Mesodermal cell (in vitro differentiated cells): ENCODE measurements around the gene ADGRG6.

Experiments
- H3K27ac ChIP-seq: 2 replicates; pipeline ENCODE4 v1.7.0; 2013; ENCODE audit warnings: mild to moderate bottlenecking, low read depth, low read length, moderate library complexity; ENCODE audit not compliant: severe bottlenecking
- H3K36me3 ChIP-seq: 2 replicates; pipeline ENCODE4 v1.7.1; 2013; ENCODE audit warnings: mild to moderate bottlenecking, low read length, moderate library complexity; ENCODE audit not compliant: control insufficient read depth, insufficient read depth
- H3K4me1 ChIP-seq: one replicate; pipeline ENCODE4 v1.7.1; 2013; ENCODE audit warnings: mild to moderate bottlenecking, low read length; ENCODE audit not compliant: insufficient read depth, control insufficient read depth, poor library complexity, severe bottlenecking
- H3K4me3 ChIP-seq: 2 replicates; pipeline ENCODE4 v1.7.0; 2013; ENCODE audit warnings: low read length, control low read depth, mild to moderate bottlenecking; ENCODE audit not compliant: insufficient read depth, poor library complexity, severe bottlenecking; ENCODE audit errors: extremely low read depth
- H3K9me3 ChIP-seq: 2 replicates; pipeline ENCODE4 v1.7.1; 2013; ENCODE audit warnings: mild to moderate bottlenecking, low read length, moderate library complexity; ENCODE audit not compliant: control insufficient read depth
- WGBS, 2 experiments: methylation state at CpG; one replicate each; pipeline ENCODE4 v1.1.5; 2013; ENCODE audit warnings: missing lambda C conversion rate in 2 of 2; ENCODE audit not compliant: insufficient coverage in 2 of 2; 5-methylcytosine and 5-hydroxymethylcytosine counted together

Gene ADGRG6

DNA sequence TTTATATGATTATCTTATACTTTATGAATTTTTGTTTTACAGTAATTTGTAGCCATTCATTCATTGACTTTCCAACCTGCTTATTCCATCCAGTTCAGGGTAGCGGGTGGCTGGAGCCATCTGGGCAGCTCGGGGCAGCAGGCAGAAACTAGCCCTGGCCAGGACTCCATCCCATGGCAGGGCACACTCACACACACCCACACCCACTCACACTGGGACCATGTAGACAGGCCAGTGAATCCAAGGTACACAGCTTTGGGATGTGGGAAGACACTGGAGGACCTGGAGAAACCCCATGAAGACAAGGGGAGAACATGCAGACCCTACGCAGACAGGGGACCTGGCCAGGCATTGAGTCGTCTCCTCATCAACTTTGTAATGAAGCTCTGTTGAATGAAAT, 84.8 kb downstream of the ADGRG6 start:
- H3K4me3 ChIP-seq: no peak overlapping the region

GRCh38 chr6:142387997-142388815, 86.4 kb downstream of the ADGRG6 start:
- 20% methylated on average over 1 of the region's 4 CpGs for WGBS, 2 experiments
- no peak overlapping the region for H3K27ac ChIP-seq
- H3K4me3 ChIP-seq: no peak overlapping the region
- H3K36me3 ChIP-seq: peaks cover 12% of the 10 kb centered on the region
- no peaks in the 10 kb centered on the region for H3K9me3 ChIP-seq
- peaks cover 18% of the 10 kb centered on the region for H3K4me1 ChIP-seq

More for the DNA sequence above, 84.8 kb downstream of the ADGRG6 start:
- no peaks in the 10 kb centered on the region for H3K9me3 ChIP-seq
- H3K27ac ChIP-seq: no peak overlapping the region
- 100% methylated on average over 2 to 3 of the region's 4 CpGs for WGBS, 2 experiments
- peaks cover 22% of the 10 kb centered on the region for H3K4me1 ChIP-seq
- H3K36me3 ChIP-seq: peaks cover 16% of the 10 kb centered on the region

GRCh38 chr6:142395266-142395665, 93.5 kb downstream of the ADGRG6 start:
- Histone ChIP-seq H3K4me1 (peaks cover 7% of the 10 kb centered on the region), H3K4me3 (no peak overlapping the region), H3K36me3 (peaks cover 24% of the 10 kb centered on the region), H3K9me3 (no peaks in the 10 kb centered on the region), H3K27ac (peak overlapping the region; percentile 74)
- no CpG with 5 or more reads among the region's 3 CpGs for WGBS, 2 experiments

DNA sequence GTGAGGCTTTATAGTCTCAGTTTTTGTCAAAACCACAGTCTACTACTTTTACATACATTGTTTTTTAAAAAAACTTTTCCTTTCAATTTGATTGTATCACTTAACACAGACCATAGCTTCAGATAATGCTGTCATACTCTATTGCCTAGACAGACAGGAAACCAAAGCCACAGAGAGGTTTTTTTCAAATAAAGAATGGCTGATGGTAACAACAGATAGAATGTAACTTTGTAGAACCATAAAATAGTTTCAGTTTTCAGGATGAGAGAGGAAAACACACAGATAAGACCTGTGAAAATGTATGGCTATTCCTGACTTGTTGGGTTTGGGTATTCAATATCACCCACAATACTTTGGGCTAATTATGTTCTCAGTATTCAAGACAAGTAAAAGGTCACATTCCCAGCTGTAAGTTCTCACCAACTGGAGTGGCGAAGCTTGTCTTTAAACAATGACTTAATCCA, 94.0 kb downstream of the ADGRG6 start:
- Histone ChIP-seq H3K4me3 (no peak overlapping the region), H3K9me3 (no peaks in the 10 kb centered on the region), H3K36me3 (peaks cover 20% of the 10 kb centered on the region), H3K27ac (peak overlapping the region; percentile 74), H3K4me1 (peaks cover 7% of the 10 kb centered on the region)
- WGBS, 2 experiments: 83% methylated on average over 1 of the region's 1 CpG; no CpG with 5 or more reads in 1 of the 2 experiments

GRCh38 chr6:142398353-142398752, 96.5 kb downstream of the ADGRG6 start:
- H3K9me3 ChIP-seq: no peaks in the 10 kb centered on the region
- WGBS, 2 experiments: 92 to 93% methylated on average over 2 to 4 of the region's 4 CpGs
- no peak overlapping the region for H3K27ac ChIP-seq
- H3K4me1 ChIP-seq: peaks cover 18% of the 10 kb centered on the region
- no peak overlapping the region for H3K4me3 ChIP-seq
- peaks cover 20% of the 10 kb centered on the region for H3K36me3 ChIP-seq

DNA sequence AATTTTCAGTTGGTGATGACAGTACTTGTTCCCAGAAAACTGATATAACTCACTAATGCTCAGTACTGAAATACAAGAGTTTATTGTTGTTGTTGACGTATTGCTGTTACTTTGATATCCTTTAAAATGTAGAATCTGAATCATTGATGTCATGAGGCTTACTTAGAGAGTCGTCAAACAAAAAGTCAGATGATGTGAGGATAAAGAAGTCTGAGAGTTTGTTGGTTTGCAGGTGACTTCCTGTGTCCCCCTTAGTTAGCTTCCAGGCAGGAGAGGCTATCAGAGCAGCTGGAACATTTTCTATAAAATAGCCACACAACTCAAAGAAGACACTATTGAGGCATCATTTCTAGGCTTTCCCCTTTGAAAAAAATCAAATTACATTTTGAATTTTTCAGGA, 97.9 kb downstream of the ADGRG6 start:
- Histone ChIP-seq H3K9me3 (no peaks in the 10 kb centered on the region), H3K4me3 (no peak overlapping the region)
- 33 to 71% methylated on average over 1 of the region's 2 CpGs for WGBS, 2 experiments

GRCh38 chr6:142400495-142400894, 98.7 kb downstream of the ADGRG6 start:
- peaks cover 18% of the 10 kb centered on the region for H3K4me1 ChIP-seq

More for the DNA sequence above, 97.9 kb downstream of the ADGRG6 start:
- H3K4me1 ChIP-seq: peaks cover 18% of the 10 kb centered on the region
- peaks cover 27% of the 10 kb centered on the region for H3K36me3 ChIP-seq
- no peak overlapping the region for H3K27ac ChIP-seq

DNA sequence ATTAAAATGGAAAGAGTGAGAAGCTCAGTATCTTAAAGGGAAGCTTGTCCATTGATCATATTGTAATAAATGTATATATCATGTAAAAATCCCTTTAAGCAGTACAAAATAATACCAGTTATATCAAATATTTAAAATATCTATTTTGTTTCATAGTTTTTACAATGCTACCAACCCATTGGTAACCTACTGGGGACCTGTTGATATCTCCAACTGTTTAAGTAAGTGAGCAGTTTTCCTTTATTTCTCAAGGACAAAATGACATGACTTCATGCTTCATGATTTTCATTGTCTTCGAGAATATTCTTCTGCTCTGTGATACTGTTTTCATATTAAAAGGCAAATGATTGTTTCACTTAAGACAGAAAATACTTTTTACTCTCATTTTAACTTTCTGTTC, 100.0 kb downstream of the ADGRG6 start:
- no peak overlapping the region for H3K4me3 ChIP-seq
- H3K27ac ChIP-seq: no peak overlapping the region
- no peaks in the 10 kb centered on the region for H3K9me3 ChIP-seq
- no CpG with 5 or more reads among the region's 1 CpG for WGBS, 2 experiments
- H3K36me3 ChIP-seq: peaks cover 38% of the 10 kb centered on the region
- peaks cover 11% of the 10 kb centered on the region for H3K4me1 ChIP-seq

More at GRCh38 chr6:142400495-142400894, 98.7 kb downstream of the ADGRG6 start:
- H3K36me3 ChIP-seq: peaks cover 34% of the 10 kb centered on the region
- H3K9me3 ChIP-seq: no peaks in the 10 kb centered on the region
- 50 to 88% methylated on average over 2 to 4 of the region's 4 CpGs for WGBS, 2 experiments
- peak overlapping the region; percentile 85 for H3K27ac ChIP-seq
- H3K4me3 ChIP-seq: no peak overlapping the region

DNA sequence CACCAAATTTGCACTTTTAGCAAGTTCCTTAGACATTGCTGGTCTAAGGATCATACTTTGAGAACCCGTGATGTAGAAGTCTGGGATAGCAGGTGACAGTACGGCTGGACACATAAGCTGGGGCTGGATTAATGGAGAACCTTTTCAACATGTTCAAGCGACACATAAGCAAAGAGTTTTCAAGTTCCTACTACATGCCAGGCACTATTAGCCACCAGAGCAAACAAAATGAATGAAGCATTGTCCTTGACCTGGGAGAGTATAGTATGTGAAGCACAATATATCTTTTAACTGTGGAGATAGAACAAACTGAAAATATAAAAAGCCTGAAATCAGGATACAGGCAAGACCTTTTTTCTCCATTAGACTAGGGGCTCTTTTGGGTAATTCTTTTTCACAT, 102.9 kb downstream of the ADGRG6 start:
- Histone ChIP-seq H3K27ac (no peak overlapping the region), H3K36me3 (peaks cover 40% of the 10 kb centered on the region), H3K9me3 (no peaks in the 10 kb centered on the region), H3K4me1 (peaks cover 12% of the 10 kb centered on the region), H3K4me3 (no peak overlapping the region)
- 100% methylated on average over 3 of the region's 3 CpGs; no CpG with 5 or more reads in 1 of the 2 experiments for WGBS, 2 experiments

DNA sequence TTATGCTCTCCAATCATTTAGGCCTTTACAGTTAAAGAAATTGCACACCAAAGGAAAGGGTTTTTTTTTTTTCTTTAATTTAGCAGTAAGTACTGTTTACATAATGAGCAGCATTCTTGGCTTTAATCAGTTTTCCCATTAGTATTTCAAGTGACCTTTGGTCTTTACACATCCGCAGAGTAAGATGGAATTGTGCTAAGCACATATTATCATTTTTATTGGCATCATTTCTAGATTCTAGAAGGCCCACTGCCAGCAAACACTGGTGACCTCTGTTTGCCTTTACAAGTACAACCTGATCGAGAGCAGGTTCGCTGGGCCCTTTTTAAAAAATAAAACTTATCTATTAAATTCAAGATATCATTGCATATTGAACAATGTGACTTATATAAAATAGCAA, 104.3 kb downstream of the ADGRG6 start:
- no peaks in the 10 kb centered on the region for H3K9me3 ChIP-seq
- peaks cover 50% of the 10 kb centered on the region for H3K36me3 ChIP-seq
- peaks cover 18% of the 10 kb centered on the region for H3K4me1 ChIP-seq
- 100% methylated on average over 1 of the region's 3 CpGs for WGBS, 2 experiments
- H3K4me3 ChIP-seq: no peak overlapping the region
- no peak overlapping the region for H3K27ac ChIP-seq

DNA sequence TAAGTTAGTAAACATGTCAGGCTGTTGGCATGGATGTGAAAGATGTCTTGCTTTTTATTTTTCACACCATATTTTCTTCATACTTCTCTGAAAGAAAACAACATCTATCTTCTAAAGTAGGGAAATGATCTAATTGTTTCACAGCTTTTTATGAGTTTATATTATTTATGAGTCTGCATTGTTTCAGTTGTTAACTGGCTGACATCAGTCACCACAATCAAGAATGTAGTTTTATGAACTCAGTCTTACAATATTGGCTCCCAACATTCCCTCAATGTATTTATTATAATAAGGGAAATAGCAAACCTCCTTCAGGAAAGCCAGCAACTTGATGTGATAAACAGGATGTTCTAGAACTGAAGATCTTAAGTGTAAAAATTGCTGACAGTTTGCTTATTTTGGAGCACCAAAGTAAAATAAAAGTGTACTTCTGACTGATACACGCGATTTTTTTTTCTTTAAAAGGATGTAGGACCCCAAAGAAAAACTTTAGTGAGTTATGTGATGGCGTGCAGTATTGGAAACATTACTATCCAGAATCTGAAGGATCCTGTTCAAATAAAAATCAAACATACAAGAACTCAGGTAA, 106.0 kb downstream of the ADGRG6 start:
- Histone ChIP-seq H3K4me1 (peaks cover 10% of the 10 kb centered on the region), H3K4me3 (no peak overlapping the region), H3K27ac (no peak overlapping the region), H3K9me3 (no peaks in the 10 kb centered on the region), H3K36me3 (peaks cover 56% of the 10 kb centered on the region)
- no CpG with 5 or more reads among the region's 3 CpGs for WGBS, 2 experiments
